Natural killer cell (primary cell): ENCODE results near the gene RAB23. TPM values are rescaled to one million over a fixed set of nuclear protein-coding genes. Genes with fewer than 3 reads are reported as not detected.

Experiments
- ATAC-seq, 3 donors: fragments of 150-1000 bp in 2 of 3; fragments of 200-7000 bp in 1 of 3; cut with Tn5 transposase; 1 replicate in 1 of 3; 2 replicates in 2 of 3; pipeline ENCODE4 v1.10.0; 2021; ENCODE audit warnings: mild to moderate bottlenecking in 2 of 3, moderate library complexity in 2 of 3
- DNase-seq, 2 donors: peaks; one replicate each; pipeline versions ENCODE4 v3.0.0 to v3.0.0-alpha.2; 2013 to 2021; ENCODE audit warnings: mixed read lengths in 1 of 2
- H3K27ac ChIP-seq: one replicate; pipeline ENCODE4 v1.5.1; 2013; ENCODE audit warnings: mild to moderate bottlenecking, low read length
- H3K27me3 ChIP-seq: one replicate; pipeline ENCODE4 v1.6.1; 2013; ENCODE audit warnings: low read length; ENCODE audit not compliant: control insufficient read depth, insufficient read depth
- H3K36me3 ChIP-seq: one replicate; pipeline ENCODE4 v1.6.1; 2013; ENCODE audit warnings: low read length; ENCODE audit not compliant: control insufficient read depth, insufficient read depth
- H3K4me1 ChIP-seq: one replicate; pipeline ENCODE4 v1.6.1; 2013; ENCODE audit warnings: low read length; ENCODE audit not compliant: control insufficient read depth, insufficient read depth
- H3K4me3 ChIP-seq: one replicate; pipeline ENCODE4 v1.5.1; 2013; ENCODE audit warnings: low read length
- H3K9me3 ChIP-seq: one replicate; pipeline ENCODE4 v1.6.1; 2013; ENCODE audit warnings: low read length; ENCODE audit not compliant: control insufficient read depth, insufficient read depth
- H3K27ac Mint-ChIP-seq, 2 donors: one replicate each; pipeline ENCODE4 v1.8.0; 2022; ENCODE audit warnings: mild to moderate bottlenecking in 2 of 2, mixed read lengths in 2 of 2, moderate library complexity in 1 of 2
- H3K27me3 Mint-ChIP-seq, 2 donors: one replicate each; pipeline ENCODE4 v1.8.0; 2022; ENCODE audit warnings: low read depth in 2 of 2, mixed read lengths in 2 of 2
- H3K36me3 Mint-ChIP-seq: one replicate; pipeline ENCODE4 v1.8.0; 2022; ENCODE audit warnings: mixed read lengths
- H3K4me1 Mint-ChIP-seq, 2 donors: one replicate each; pipeline ENCODE4 v1.8.0; 2022; ENCODE audit warnings: mixed read lengths in 2 of 2
- H3K4me3 Mint-ChIP-seq: one replicate; pipeline ENCODE4 v1.8.0; 2022; ENCODE audit warnings: mild to moderate bottlenecking, moderate library complexity, mixed read lengths
- H3K9me3 Mint-ChIP-seq, 2 donors: one replicate each; pipeline ENCODE4 v1.8.0; 2022; ENCODE audit warnings: mixed read lengths in 2 of 2
- CTCF ChIP-seq: fragments of 200-600 bp; IDR thresholded peaks from one replicate; pipeline ENCODE4 v1.8.0; 2022; ENCODE audit warnings: antibody characterized with exemption
- WGBS: methylation state at CpG from one replicate; pipeline ENCODE4 v1.1.7; 2013; ENCODE audit warnings: missing lambda C conversion rate; ENCODE audit not compliant: insufficient coverage; 5-methylcytosine and 5-hydroxymethylcytosine counted together
- intact Hi-C: fragments of 100-400 bp; cut with micrococcal nuclease; formaldehyde crosslinking; loops from one replicate; pipeline ENCODE4 v1.14.2; 2022
- total RNA-seq, 4 donors: library from RNA; stranded (reverse); fragments of 120-200 nt in 1 of 4; gene quantifications; one replicate each; pipeline versions ENCODE4 v1.2.3 to v1.2.4, GENCODE V29; 2013 to 2022

The RAB23 gene
- total RNA-seq, 3 donors from 2014 or later (not counting 1 experiment from before 2014, with no cell fraction given) = 0.31 to 1.3 (median 0.77) TPM

DNA sequence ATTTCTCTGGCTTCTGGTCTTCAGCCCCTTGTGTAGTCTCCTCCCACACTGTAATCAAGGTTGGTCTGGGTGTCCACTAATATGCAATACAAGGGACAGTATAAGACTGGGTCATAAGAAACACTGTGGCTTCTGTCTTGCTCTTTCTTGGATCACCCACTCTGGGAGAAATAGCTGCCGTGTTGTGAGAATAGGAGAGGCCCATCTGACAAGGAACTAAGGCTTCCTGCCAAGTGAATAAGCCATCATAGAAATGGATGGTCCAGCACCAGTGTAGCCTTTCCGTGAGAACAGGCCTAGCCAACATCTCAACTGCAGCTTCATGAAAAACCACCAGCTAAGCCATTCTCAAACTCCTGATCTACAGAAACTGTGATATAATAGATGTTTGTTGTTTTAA, 26.6 kb downstream of the RAB23 start:
- no peak for TF ChIP-seq CTCF
- intact Hi-C loops = no loop called here
- H3K9me3 ChIP-seq = no peaks in the 10 kb centered on the region
- H3K4me1 ChIP-seq = no peaks in the 10 kb centered on the region
- no peak overlapping the region for H3K27ac ChIP-seq
- H3K36me3 ChIP-seq = no peaks in the 10 kb centered on the region
- no peak for DNase-seq
- Mint-ChIP-seq H3K27ac (no peak overlapping the region), H3K4me3 (no peak overlapping the region), H3K9me3 (no peaks in the 10 kb centered on the region), H3K36me3 (no peaks in the 10 kb centered on the region), H3K4me1 (no peaks in the 10 kb centered on the region), H3K27me3 (no peaks in the 10 kb centered on the region)
- ATAC-seq = no peak
- H3K4me3 ChIP-seq = no peak overlapping the region
- 100% methylated on average over 1 of the region's 2 CpGs for WGBS
- H3K27me3 ChIP-seq = no peaks in the 10 kb centered on the region

DNA sequence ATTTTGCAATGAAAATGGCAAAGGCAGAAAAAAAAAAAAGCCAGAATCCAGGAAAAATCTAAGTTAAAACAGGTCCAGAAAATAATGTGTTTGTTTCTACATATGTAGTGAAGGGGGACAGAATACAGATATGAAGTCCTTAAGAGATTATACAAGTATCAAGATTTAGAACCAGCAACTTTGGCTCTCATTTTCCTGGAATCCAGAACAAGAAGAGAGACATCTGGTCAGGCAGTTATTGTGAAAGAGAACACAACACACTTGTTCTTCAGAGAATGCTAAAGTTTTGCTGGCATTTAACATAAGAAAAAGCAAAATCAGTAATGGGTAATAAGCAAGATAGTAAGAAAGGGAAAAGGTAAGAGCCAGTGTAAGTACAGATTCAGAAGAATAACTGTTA, 28.9 kb downstream of the RAB23 start:
- Histone ChIP-seq H3K27ac (no peak overlapping the region), H3K9me3 (no peaks in the 10 kb centered on the region), H3K36me3 (no peaks in the 10 kb centered on the region), H3K27me3 (no peaks in the 10 kb centered on the region), H3K4me1 (no peaks in the 10 kb centered on the region), H3K4me3 (no peak overlapping the region)
- H3K36me3 Mint-ChIP-seq = no peaks in the 10 kb centered on the region
- TF ChIP-seq CTCF = no peak
- H3K4me1 Mint-ChIP-seq = no peaks in the 10 kb centered on the region
- H3K9me3 Mint-ChIP-seq = no peaks in the 10 kb centered on the region
- DNase-seq = no peak
- no peak overlapping the region for H3K4me3 Mint-ChIP-seq
- no peak overlapping the region for H3K27ac Mint-ChIP-seq
- no peaks in the 10 kb centered on the region for H3K27me3 Mint-ChIP-seq
- intact Hi-C loops = no loop called here
- ATAC-seq = no peak

DNA sequence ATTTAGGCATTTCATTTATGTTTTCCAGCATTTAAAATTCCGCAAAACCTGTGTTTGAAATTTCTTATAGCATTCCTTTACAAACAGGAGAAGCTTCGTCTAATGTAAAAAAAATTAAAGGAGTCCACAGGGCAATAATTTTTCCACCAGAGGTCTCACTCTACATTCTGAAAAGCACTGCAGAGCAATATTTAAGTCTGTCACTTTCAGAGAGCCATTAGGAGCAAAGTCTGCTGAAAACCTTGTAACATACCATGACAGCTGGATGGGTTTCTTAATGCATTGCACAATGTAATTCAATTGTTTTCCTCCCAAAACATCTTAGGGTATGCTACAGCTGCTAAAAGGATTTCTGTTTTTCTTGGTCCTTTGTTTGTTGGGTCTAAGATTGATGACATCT, 32.0 kb downstream of the RAB23 start:
- 100% methylated on average over 1 of the region's 2 CpGs for WGBS

More for the DNA sequence above, 32.0 kb downstream of the RAB23 start:
- Histone ChIP-seq H3K27me3 (no peaks in the 10 kb centered on the region), H3K4me1 (no peaks in the 10 kb centered on the region), H3K9me3 (no peaks in the 10 kb centered on the region), H3K36me3 (no peaks in the 10 kb centered on the region), H3K27ac (no peak overlapping the region), H3K4me3 (no peak overlapping the region)
- no peaks in the 10 kb centered on the region for H3K4me1 Mint-ChIP-seq
- intact Hi-C loops = no loop called here
- H3K36me3 Mint-ChIP-seq = no peaks in the 10 kb centered on the region
- H3K27me3 Mint-ChIP-seq = no peaks in the 10 kb centered on the region
- DNase-seq = peak in 1 of 2 donors; percentile 11
- no peaks in the 10 kb centered on the region for H3K9me3 Mint-ChIP-seq
- H3K4me3 Mint-ChIP-seq = no peak overlapping the region
- ATAC-seq = no peak
- no peak for TF ChIP-seq CTCF
- H3K27ac Mint-ChIP-seq = no peak overlapping the region
